Fibroblast of lung (primary cell): Measurements from ENCODE around the gene DEFB124.

ENCODE experiments used
- EZH2 ChIP-seq: IDR thresholded peaks from 2 replicates; pipeline ENCODE4 v1.5.1; 2012; ENCODE audit warnings: low read length, control low read depth, mild to moderate bottlenecking; ENCODE audit errors: missing control alignments
- TF ChIP-seq, protein P1 (sequence below), 2 donors: IDR thresholded peaks in 1 of 2; conservative IDR thresholded peaks in 1 of 2; 1 replicate in 1 of 2; 2 replicates in 1 of 2; pipeline ENCODE4 v1.5.1; 2011 to 2012; ENCODE audit warnings: low read length in 2 of 2, control low read depth in 1 of 2, inconsistent platforms in 1 of 2, low read depth in 1 of 2, mild to moderate bottlenecking in 1 of 2

DNA sequence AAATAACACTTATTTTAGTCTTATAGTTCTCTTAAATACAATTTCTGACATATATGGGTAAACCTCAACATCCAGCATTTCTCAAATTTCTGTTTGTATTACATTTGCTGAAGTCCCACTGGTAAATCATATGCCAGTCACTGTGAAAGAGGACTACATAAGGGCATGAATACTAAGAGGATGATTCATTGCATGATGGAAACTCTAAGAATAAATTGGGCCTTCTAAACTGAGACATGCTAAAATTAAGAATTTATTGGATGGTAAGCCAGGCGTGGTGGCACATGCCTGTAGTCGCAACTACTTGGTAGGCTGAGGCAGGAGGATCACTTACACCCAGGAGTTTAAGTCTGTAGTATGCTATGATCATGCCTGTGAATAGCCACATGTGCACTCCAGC lies 22.4 kb downstream of the DEFB124 start:
- TF ChIP-seq, protein P1, sequence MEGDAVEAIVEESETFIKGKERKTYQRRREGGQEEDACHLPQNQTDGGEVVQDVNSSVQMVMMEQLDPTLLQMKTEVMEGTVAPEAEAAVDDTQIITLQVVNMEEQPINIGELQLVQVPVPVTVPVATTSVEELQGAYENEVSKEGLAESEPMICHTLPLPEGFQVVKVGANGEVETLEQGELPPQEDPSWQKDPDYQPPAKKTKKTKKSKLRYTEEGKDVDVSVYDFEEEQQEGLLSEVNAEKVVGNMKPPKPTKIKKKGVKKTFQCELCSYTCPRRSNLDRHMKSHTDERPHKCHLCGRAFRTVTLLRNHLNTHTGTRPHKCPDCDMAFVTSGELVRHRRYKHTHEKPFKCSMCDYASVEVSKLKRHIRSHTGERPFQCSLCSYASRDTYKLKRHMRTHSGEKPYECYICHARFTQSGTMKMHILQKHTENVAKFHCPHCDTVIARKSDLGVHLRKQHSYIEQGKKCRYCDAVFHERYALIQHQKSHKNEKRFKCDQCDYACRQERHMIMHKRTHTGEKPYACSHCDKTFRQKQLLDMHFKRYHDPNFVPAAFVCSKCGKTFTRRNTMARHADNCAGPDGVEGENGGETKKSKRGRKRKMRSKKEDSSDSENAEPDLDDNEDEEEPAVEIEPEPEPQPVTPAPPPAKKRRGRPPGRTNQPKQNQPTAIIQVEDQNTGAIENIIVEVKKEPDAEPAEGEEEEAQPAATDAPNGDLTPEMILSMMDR (conservative IDR thresholded peaks at IDR 0.05 in 1 of 2, IDR thresholded peaks at IDR 0.05 in 1 of 2; ENCODE audit: low read depth in 1 of 2, low read length in 2 of 2), result no peak
- TF ChIP-seq EZH2, result no peak
